Liver (tissue), 3 donors: ENCODE data around the gene MAP3K3.

ENCODE experiments used
- ATF3 ChIP-seq: IDR thresholded peaks from 2 replicates; pipeline ENCODE4 v1.6.1; 2016; ENCODE audit warnings: antibody characterized with exemption
- EGR1 ChIP-seq, 2 donors: IDR thresholded peaks; 2 replicates each; pipeline ENCODE4 v1.6.1; 2016 to 2018; ENCODE audit warnings: antibody characterized with exemption in 2 of 2, low read depth in 2 of 2
- GABPA ChIP-seq, 2 donors: IDR thresholded peaks in 1 of 2; conservative IDR thresholded peaks in 1 of 2; 2 replicates each; pipeline ENCODE4 v1.6.1; 2016; ENCODE audit warnings: antibody characterized with exemption in 2 of 2, mild to moderate bottlenecking in 1 of 2, moderate library complexity in 1 of 2
- HNF4G ChIP-seq: IDR thresholded peaks from 2 replicates; pipeline ENCODE4 v1.6.1; 2016; ENCODE audit warnings: antibody characterized with exemption
- JUND ChIP-seq, 2 donors: IDR thresholded peaks; 2 replicates each; pipeline ENCODE4 v1.6.1; 2016; ENCODE audit warnings: antibody characterized with exemption in 2 of 2
- RAD21 ChIP-seq, 2 donors: IDR thresholded peaks; 2 replicates each; pipeline ENCODE4 v1.6.1; 2016; ENCODE audit warnings: antibody characterized with exemption in 2 of 2, mild to moderate bottlenecking in 2 of 2
- REST ChIP-seq: IDR thresholded peaks from 2 replicates; pipeline ENCODE4 v1.6.1; 2016; ENCODE audit warnings: antibody characterized with exemption, mild to moderate bottlenecking
- SP1 ChIP-seq: IDR thresholded peaks from 2 replicates; pipeline ENCODE4 v1.6.1; 2018; ENCODE audit warnings: antibody characterized with exemption, mild to moderate bottlenecking
- TAF1 ChIP-seq: conservative IDR thresholded peaks from 2 replicates; pipeline ENCODE4 v1.6.1; 2016; ENCODE audit warnings: antibody characterized with exemption, mild to moderate bottlenecking
- TF ChIP-seq, protein P1 (sequence below): IDR thresholded peaks from 2 replicates; pipeline ENCODE4 v1.6.1; 2016; ENCODE audit warnings: antibody characterized with exemption
- TF ChIP-seq, protein P2 (sequence below): fragments of 150-350 bp; IDR thresholded peaks from 2 replicates; pipeline ENCODE4 v1.5.1; 2017; ENCODE audit warnings: improper control_type of control experiment, low read depth, low read length; ENCODE audit not compliant: missing input control
- donor health status: healthy.
- donor health status: healthy.

DNA sequence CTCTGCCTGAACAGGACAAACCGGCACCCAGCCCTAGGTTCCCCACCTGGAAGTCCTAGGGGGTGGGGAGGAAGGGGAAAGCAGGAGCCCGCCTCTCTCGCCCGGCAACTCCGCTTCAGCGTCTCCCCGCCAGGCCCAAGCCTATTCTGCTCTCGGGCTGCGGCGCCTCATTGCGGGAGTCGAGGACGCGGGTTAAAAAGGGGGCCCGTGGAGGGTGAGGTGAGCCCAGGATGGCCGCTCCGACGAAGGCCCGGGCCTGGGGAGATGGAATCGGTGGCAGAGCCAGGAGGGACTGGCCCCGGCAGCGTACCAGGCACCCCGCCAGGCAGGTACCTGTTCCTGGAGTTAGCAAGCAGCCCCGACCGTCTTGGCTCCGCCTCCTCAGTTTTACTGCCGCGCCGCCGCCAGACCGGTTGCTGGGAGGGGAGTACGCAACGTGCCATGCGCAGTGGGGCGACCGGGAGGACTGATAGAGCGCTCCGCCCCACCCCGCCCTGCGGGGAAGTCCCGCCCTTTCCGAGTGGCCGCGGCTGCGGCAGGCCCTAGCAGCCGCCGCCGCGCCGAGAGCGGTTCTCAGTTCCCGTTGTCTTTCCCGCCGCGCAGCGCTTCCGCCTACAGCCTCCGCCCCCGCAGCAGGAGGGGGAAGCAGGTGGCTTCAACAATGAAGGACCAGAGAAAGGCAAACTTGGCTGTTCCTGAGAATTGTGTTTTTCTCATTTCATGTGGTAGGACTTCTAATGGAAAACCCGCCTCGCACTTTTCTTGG is 119.4 kb downstream of the MAP3K3 start, which contains the start of gene STRADA:
- TF ChIP-seq, protein P1, sequence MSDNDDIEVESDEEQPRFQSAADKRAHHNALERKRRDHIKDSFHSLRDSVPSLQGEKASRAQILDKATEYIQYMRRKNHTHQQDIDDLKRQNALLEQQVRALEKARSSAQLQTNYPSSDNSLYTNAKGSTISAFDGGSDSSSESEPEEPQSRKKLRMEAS: peak; percentile 62
- TF ChIP-seq HNF4G (no peak), RAD21 (IDR thresholded peaks at IDR 0.05) (peak; percentile 44 to 49), JUND (IDR thresholded peaks at IDR 0.05) (no peak), TAF1 (peak; percentile 60), REST (peak; percentile 81), ATF3 (no peak), SP1 (peak; percentile 66), GABPA (IDR thresholded peaks at IDR 0.05 in 1 of 2, conservative IDR thresholded peaks at IDR 0.05 in 1 of 2) (peak; percentile 28 to 85), EGR1 (IDR thresholded peaks at IDR 0.05; ENCODE audit: low read depth in 2 of 2) (peak; percentile 99)
- TF ChIP-seq, protein P2, sequence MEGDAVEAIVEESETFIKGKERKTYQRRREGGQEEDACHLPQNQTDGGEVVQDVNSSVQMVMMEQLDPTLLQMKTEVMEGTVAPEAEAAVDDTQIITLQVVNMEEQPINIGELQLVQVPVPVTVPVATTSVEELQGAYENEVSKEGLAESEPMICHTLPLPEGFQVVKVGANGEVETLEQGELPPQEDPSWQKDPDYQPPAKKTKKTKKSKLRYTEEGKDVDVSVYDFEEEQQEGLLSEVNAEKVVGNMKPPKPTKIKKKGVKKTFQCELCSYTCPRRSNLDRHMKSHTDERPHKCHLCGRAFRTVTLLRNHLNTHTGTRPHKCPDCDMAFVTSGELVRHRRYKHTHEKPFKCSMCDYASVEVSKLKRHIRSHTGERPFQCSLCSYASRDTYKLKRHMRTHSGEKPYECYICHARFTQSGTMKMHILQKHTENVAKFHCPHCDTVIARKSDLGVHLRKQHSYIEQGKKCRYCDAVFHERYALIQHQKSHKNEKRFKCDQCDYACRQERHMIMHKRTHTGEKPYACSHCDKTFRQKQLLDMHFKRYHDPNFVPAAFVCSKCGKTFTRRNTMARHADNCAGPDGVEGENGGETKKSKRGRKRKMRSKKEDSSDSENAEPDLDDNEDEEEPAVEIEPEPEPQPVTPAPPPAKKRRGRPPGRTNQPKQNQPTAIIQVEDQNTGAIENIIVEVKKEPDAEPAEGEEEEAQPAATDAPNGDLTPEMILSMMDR: no peak
